Left hindlimb (tissue), 1 donor: ENCODE data around the gene EHMT1.
"Not testable (repeated sequence)": the region's sequence is repeated elsewhere in the genome, so short reads cannot be mapped to it uniquely, and the experiment has no call there.

Experiments
- DNase-seq: peaks from one replicate; pipeline ENCODE4 v3.0.0-alpha.2; 2018

The EHMT1 gene

DNA sequence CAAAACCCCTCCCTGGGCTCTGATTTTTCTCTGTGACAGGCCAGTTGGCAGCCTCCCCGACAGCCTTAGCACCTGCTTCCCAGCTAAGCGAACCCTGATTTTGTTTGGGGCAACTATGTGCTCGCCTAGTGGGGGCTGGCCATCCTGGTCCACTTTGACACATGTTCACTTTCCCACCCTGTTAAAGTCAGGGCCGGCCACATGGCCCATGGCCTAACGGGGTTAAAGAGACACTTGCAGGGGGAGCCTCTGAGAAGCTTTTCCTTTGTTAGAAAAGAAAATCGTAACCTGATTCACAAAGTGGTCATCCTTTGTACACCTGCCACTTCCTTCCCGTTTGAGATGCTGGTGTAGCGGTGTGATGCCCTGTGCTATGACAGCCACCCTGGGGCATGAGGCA lies 257.5 kb downstream of the EHMT1 start:
- no peak for DNase-seq

DNA sequence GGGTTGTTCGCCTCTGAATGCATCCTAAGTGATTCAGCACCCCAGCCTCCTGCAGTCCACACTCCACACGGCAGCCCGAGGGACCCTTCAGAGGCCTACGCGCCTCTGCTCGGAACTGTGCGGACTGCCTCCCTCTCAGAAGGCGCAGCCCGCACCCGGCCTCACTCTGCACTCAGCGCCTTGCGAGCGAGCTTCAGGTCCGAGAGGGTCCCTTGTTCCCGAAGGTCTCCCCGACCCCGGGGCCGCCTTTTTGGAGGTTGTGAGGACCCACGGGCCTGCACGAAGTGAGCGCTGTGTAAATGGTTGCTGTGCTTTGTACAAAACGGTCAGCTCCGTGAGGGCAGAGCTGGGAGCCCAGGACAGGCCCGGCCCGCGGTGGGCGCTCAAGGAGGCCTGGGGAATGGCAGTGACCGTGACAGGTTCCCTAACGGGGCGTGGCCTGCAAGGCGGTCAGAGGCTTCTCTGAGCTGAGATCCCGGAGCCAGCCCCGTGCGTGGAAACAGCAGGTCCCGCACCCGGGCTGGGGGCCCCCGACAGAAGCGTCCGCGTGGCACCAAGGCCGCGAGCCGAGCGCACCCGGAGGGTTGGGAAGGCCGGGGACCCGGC lies 258.1 kb downstream of the EHMT1 start:
- DNase-seq = no peak

DNA sequence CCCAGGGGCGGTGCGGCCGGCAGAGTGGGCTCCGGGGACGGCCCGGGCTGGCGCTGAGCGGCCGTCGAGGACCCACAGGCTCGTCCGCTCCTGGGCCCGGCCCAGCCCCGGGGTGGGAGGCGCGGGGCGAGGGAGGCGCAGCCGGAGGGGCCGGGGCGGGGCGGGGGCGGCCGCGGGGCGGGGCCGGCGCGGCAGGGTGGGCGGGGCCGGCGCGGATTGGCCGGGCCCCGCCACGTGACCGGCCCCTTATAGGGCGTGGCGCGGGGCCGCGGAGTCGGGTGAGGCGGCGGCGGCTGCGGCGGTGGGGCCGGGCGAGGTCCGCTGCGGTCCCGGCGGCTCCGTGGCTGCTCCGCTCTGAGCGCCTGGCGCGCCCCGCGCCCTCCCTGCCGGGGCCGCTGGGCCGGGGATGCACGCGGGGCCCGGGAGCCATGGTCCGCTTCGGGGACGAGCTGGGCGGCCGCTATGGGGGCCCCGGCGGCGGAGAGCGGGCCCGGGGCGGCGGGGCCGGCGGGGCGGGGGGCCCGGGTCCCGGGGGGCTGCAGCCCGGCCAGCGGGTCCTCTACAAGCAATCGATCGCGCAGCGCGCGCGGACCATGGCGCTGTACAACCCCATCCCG lies 258.8 kb downstream of the EHMT1 start, which contains the start of gene CACNA1B:
Gene CACNA1B (plus strand): TSS at position 277 of the 617 bp plus-strand sequence. CDS start 152 bp downstream, at position 429.
- DNase-seq = not testable (repeated sequence)

DNA sequence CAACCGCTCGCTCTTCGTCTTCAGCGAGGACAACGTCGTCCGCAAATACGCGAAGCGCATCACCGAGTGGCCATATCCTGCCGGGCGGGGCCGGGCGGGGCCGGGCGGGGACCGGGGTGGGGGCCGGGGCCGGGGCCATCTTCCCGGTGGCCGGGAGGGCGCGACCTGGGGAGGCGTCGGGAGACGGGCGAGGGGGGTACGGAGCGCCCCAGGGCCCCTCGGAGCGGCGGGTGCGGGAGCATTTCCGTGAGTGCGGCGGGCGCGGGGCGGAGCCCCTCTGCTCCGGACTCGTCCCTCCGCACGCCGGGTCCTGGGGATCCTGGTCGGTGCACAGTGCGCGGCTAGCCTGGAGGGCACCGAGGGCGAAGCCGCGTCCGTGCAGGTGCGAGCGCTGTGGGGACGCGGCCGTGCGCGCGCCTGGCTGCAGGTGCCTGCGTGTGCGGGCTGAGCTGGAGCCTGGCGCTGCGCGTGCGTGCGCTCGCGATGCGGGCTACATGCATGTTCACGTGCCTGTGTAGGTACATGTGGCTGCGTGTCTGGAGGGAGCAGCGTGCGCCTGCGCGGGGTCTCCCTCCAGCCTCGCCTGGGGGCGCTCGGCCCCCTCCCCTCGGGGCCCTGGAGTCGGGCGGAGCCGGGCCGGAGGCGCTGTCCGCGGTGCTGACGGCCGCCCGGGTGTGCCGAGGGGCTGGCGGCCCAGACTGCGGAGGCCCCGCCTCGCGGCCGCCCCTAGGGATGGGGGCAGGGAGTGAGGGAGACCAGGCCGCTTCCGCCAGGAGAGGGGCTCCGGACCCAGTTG lies 259.5 kb downstream of the EHMT1 start:
- peak; percentile 58 for DNase-seq

DNA sequence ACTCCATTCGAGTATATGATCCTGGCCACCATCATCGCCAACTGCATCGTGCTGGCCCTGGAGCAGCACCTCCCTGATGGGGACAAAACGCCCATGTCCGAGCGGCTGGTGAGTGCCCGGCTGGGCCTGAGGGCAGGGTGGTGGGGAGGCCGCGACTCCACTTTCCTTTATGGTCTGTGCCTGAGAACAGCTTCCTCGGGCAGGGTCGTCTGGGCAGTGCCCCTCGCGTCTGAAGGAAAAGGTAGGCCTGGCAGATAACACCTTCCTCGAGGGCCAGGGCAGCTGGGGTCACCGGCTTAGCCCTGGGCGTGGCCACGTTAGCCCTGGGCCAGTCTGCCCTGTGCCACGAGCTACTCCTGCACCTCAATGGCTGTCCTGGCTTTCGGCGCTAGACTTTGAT lies 260.2 kb downstream of the EHMT1 start:
- DNase-seq = no peak

DNA sequence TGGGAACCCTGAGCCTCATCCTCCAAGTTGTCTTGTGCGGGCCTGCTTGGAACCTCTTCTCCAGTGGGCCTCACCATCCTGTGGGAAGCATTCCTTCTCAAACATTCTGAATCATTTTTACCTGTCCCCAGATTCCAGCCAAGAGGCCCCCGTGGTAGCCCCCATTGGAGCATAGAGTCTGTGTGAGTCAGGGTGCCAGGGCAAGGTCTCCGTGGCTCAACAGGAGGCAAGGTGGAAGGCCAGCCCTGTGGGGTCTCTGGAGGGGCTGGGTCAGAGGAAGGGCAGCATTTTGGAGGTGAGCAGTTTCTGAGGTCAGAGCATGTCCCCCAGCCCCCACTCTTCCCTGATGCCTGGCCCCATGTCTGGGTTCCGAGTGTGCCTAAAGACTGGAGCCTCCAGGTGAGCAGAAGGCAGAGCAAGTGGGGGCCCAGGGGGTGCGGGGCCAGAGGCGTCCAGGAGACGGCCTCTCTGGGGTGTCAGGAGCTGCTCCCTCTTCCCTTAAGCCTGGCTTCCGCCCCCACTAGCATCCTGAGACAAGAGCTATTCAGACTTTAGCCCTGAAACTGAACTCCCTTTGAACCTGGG lies 260.9 kb downstream of the EHMT1 start:
- DNase-seq = no peak

DNA sequence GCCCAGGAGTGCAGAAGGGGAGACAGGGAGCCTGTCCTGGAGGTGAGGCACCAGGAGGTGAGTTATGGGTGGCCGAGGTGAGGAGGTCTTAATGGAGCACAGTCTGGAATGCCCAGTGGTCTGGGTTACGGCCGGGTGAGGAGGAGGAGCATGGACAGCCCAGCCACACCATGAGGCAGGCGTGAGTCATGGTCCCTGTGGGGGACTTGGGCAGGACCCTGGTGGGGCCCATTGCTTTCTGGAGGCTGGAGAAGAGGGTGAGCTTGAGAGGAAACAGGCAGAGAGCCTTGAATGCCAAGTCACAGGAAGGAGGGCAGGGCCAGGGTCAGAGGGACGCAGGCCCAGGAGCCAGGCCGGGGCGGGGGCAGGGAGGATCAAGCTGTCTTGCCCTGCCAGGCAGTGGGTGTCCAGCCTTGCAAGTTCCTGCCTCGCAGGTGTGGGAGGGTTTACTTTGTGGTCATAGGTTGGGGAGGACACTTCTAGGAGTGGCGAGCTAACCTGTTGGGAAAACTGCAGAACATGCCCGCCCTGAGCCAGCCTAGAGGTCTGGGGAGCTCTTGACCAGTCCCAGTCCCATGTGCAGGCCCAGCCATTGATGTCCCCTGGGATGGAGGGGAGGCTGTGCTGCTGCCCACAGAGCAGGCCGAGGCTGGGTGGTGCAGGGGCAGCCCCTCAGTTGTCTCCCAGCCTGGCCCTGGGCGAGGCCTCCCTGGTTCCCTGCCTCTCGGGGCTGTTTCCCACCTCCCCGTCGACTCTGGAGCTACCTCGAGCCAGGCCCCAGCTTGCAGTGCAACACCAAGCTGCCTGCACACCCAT lies 261.6 kb downstream of the EHMT1 start:
- DNase-seq = no peak

DNA sequence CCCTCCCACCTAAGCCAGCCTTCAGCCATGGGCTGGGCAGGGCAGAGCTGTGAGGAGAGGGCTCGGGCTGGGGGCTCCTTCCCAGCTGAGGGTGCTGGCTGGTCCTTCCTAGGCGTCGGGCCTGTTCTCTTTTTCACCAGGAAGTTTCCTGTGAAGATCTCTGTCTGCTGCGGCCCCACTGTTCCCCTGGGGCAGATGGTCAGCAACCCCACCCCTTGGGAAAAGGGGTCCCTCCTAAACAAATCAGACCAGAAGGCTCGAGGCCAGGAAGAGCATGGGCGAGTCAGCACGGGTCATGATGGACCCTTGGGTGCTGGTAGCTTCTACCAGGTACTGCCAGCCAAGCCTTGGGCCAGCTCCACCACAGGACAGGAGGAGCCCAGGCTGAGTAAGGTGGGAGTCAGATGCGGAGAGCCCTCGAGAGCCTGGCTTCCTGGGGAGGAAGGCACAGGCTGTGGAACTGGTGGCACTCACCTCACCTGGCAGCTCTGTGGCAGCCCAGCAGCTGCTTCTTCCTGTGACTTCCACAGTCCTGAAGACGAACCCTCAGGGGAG lies 262.2 kb downstream of the EHMT1 start:
- no peak for DNase-seq

DNA sequence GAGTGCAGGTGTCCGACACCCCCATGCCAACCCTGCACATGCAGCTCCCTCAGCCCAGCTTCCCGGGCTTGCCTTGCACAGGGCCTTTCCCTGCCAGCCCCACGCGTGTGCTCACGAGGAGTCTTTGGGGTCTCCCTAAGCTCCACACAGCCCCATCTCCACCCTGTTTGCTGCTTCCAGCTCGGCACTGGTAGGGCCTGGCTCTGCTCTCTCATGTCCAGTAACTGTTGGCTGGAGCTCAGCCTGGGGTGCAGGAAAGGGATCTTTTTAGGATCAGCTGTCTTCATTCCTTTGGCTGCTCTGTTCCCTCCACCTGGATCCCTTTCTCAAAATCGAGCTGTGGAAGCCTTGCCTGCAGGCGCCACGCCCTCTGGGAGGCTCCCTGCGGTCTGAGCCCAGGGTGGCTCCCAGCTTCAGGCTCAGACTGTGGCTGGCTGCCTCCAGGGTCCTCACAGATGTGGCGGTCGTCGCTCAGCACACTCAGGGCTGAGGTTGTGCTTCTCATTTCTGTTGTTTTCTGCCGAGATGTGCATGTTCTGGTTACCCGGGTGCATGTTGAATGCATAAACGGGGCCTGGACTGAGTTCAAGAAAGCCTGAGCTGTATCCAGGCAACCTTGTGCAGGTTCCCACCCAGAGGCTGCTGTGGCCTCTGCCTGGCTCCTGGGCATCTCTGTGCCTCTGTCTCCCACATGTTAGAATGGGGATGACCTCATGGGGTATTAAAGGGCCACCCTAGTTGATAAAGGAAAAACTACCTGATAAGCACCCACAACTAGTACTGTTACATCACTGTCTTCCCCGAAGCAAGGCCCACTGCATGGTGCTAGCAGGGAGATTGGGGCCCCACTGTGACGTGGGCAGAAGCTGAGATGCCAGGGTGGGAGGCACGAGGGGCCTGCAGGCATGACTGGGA lies 263.0 kb downstream of the EHMT1 start:
- no peak for DNase-seq

DNA sequence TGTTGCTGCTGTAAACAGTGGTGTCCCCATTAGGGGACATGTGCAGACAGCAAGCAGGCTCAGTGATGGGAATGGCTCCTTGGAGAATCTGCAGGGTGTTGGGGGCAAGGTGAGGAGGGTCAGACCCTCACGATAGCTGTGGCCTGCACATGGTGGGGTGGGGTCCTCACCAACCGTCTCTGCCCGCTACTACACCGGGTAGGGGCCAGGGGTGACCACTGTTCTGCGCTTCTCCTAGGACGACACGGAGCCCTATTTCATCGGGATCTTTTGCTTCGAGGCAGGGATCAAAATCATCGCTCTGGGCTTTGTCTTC lies 263.7 kb downstream of the EHMT1 start:
- DNase-seq = no peak

DNA sequence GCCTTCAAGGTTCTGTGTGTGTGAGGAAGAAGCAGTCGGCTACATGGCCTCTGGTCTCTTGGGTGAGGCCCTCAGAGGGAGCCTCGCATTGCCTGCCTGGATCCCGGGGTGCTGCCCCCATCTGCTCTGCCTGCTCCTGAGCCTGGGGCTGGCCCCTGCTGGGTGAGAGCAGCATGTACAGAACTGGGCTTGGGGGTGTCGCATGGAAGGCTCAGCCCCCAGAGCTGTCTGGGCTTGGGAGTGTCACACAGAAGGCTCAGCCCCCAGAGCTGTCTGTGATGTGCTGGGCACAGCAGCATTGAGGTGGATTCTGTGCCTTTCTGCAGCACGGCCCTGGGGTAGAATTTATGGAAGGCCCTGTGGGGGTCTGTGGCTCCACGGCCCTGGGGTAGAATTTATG lies 265.2 kb downstream of the EHMT1 start:
- DNase-seq = not testable (repeated sequence)

DNA sequence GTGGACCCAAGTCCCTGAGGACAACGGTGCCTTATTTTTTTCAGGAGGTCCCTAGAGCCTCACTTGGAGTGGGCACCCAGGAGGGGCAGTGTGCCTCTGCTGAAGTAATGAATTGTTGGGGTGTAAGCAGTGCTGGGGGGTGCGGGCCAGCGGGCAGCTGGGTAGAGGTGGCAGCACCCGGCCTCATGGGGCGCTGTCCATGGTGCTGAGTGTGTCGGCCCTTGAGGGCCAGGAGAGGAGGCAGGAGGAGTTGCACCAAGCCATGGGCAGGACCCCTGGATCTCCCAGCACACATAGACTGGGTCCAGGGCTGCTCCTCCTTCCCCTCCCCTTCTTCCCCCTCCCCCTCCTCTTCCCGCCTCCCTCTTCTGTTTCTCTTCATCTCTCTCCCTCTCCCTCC lies 265.7 kb downstream of the EHMT1 start:
- DNase-seq = peak; percentile 31

DNA sequence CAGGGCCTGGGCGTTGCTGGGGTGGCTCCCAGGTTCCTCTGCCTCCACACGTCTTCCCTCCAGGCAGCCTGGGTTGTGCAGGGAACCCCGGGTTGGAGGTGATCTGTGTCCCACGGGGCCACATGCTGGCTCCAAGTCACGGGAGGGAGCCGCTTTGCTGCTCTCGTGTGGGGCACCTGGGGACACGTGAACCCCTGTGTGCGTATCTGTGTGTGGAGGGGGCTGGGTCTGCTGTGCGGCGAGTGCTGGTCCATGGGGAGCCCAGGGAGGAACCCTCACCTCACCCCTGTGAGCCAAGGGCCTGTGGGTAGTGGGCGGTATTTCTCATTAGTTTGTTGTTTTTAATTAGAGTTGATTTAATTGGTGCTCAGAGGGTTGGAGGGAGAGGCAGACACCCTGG lies 266.3 kb downstream of the EHMT1 start:
- not testable (repeated sequence) for DNase-seq
